GM18498 (cell line): Measurements from ENCODE around the gene KCTD8.
"Not testable (repeated sequence)": the region's sequence is repeated elsewhere in the genome, so short reads cannot be mapped to it uniquely, and the experiment has no call there.

Source experiments
- ATAC-seq: cut with Tn5 transposase; IDR thresholded peaks from one replicate; pipeline ENCODE4 v1.9.1; 2021; ENCODE audit warnings: mild to moderate bottlenecking, moderate library complexity; ENCODE audit not compliant: unreplicated experiment

KCTD8 gene

DNA sequence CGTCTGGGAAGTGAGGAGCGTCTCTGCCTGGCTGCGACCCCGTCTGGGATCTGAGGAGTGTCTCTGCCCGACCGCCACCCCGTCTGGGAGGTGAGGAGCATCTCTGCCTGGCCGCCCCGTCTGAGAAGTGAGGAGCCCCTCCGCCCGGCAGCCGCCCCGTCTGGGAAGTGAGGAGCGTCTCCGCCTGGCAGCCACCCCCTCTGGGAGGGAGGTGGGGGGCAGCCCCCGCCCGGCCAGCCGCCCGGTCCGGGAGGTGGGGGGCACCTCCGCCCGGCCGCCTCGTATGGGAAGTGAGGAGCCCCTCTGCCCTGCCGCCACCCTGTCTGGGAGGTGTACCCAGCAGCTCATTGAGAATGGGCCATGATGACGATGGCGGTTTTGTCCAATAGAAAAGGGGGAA, 280.8 kb downstream of the KCTD8 start:
- not testable (repeated sequence) for ATAC-seq

GRCh38 chr4:44165938-44166337, 282.7 kb downstream of the KCTD8 start:
- no peak for ATAC-seq

GRCh38 chr4:44162538-44163270, 285.9 kb downstream of the KCTD8 start:
- ATAC-seq, result no peak

DNA sequence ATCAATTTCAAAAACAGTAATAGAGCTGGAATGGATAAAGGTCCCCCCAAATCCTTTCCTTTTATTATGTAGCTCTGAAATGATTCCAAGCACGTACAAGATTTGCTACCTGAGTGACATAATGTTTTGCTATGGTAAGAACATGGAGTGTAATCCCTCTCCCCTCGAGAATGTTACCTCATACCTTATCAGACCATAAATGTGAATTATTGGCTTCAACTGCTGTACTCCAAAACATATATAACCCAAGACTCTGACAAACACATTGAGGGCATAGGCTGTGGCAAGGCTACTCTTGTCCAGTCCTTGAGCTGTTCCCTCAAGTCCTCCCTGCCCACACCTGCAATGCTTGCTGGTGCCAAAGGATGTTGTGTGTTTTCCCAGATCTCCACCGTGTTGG, 286.9 kb downstream of the KCTD8 start:
- no peak for ATAC-seq

DNA sequence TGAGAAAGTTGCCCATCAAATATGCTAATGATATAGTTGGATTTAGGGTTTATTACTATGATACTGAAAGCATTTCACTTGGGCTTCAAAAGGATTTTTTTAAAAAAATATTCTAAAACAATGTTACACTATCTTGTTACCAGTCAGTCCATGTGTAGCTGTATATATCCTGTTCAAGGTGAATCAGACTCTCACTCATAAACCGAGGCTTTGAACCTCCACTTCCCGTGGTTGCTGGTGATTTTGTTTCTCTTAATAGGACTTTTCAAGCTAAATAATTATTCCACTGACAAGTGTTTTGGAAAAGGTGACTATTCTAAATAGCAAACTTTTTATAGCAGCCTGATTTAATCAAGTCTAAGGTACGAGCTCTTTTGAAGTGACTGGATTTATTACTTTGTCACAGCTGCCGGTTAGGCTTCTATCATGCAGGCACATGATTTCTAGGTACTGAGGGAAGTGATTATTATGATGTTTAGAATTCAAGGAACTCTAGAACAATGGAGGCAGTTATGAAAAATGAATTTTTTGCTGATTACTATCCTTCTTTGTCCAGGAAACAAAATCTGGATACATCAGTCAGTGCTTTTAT, 287.7 kb downstream of the KCTD8 start:
- ATAC-seq, result no peak

GRCh38 chr4:44159991-44160390, 288.6 kb downstream of the KCTD8 start:
- no peak for ATAC-seq

DNA sequence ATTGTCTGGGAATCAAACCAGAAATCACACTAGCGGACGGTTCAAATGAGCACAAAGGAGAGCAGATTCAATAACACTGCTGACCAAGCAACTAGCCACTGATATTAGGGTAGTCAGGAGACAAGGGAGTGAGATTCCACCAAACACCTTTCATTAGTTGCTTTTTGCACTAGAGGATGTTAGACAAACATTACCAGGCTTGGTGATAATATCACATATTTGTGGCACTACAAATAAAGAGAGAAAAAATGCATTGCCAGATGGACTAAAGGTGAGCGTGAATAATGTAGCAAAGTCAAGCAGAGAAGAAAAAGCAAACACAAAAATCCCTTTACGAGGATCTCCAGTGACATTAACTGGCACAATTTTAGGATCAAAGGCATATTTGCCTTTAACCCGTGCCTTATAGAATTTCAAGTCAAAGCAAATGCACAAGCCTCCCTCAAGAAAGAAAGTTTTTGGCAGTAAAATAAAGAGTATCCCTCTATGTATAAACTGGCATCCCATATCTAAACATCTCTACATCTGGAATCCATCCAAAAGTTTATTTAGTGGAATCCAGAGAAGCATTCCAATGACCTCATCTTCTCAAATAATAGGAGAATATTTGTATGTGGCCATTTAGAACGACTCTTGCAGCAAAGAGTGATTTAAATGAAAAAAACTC, 290.9 kb downstream of the KCTD8 start:
- no peak for ATAC-seq

- no peak for ATAC-seq
These were observed 298.5 kb downstream of the KCTD8 start for GRCh38 chr4:44150091-44150576.

GRCh38 chr4:44149282-44149681, 299.3 kb downstream of the KCTD8 start:
- no peak for ATAC-seq

- ATAC-seq, result no peak
These were observed 301.0 kb downstream of the KCTD8 start for GRCh38 chr4:44147571-44148075.

DNA sequence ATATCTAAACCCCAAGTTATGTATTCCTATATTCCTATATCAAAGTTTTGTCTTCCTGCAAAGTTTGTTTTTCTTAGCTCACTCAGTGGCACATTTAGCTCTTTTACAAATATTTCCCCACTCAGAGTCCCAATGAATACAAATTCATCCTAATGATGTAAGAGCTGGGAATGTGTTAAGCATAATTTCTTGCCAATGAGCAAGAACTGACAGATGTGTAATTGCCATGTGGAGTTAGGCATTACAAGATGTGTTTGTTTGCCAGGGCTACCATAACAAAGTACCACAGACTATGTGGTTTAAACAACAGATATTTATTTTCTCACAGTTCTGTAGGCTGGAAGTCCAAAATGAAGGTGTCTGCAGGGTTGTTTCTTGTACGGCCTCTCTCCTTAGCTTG, 302.1 kb downstream of the KCTD8 start:
- ATAC-seq, result no peak

DNA sequence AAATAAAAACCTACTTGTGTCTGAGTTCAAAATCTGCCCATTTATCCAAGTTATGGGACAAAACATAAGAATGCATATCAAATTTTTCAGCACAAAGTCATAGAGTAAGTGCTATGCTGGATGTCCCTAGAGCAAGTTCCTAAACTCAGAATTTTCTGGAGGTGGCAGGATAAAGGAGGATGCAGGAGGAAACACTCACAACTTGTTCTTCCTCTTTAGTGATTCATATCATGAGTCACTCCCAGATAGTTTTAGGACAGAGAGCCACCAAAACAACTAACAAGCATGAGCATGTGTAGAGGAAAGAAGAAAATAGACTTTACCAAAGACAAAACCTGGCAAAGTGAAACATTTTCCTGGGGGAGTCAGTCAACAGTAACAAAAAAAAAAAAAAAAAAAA, 302.7 kb downstream of the KCTD8 start:
- ATAC-seq, result no peak

GRCh38 chr4:44132526-44132925, 316.1 kb downstream of the KCTD8 start:
- ATAC-seq, result no peak
